Hepatocyte (in vitro differentiated cells): ENCODE data around the gene CPM.

Source experiments
- CTCF ChIP-seq: fragments of 200-600 bp; sonication (generic); IDR thresholded peaks from 2 replicates; pipeline ENCODE4 v1.5.1; 2016; ENCODE audit warnings: antibody characterized with exemption, mild to moderate bottlenecking; ENCODE audit not compliant: poor library complexity
- EZH2 ChIP-seq: fragments of 200-600 bp; sonication (generic); IDR thresholded peaks from 2 replicates; pipeline ENCODE4 v1.6.1; 2016; ENCODE audit warnings: antibody characterized with exemption, mild to moderate bottlenecking, borderline replicate concordance

DNA sequence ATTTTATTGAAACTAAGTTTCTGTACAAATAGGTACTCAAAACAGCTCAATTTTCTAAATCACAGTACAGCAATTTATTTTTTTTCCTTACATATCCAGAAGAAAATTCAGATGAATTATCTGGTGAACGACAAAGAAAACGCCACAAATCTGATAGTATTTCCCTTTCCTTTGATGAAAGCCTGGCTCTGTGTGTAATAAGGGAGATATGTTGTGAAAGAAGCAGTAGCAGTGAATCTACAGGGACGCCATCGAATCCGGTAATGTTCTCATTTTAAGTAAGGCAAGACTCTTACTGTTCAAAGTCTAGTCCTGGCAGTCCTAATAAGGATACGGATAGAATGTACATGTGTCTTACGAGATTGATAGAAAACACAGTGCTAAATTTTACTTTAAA is 104.3 kb downstream of the CPM start:
- TF ChIP-seq EZH2 (no peak), CTCF (no peak)
